HG03280 (cell line): ENCODE data around the gene CCBE1.
"Not testable (repeated sequence)": the region's sequence is repeated elsewhere in the genome, so short reads cannot be mapped to it uniquely, and the experiment has no call there.

Source experiments
- ATAC-seq: cut with Tn5 transposase; IDR thresholded peaks from one replicate; pipeline ENCODE4 v1.9.1; 2021; ENCODE audit warnings: mild to moderate bottlenecking, moderate library complexity; ENCODE audit not compliant: unreplicated experiment

CCBE1 gene

GRCh38 chr18:59658941-59659340 is 38.3 kb downstream of the CCBE1 start:
- ATAC-seq = no peak

- ATAC-seq = no peak
Measured at GRCh38 chr18:59657012-59657411, 40.2 kb downstream of the CCBE1 start.

GRCh38 chr18:59656373-59656887 is 40.8 kb downstream of the CCBE1 start:
- no peak for ATAC-seq

- no peak for ATAC-seq
Measured at GRCh38 chr18:59655676-59656075, 41.5 kb downstream of the CCBE1 start.

- ATAC-seq = no peak
Measured at GRCh38 chr18:59651071-59651470, 46.2 kb downstream of the CCBE1 start.

- no peak for ATAC-seq
Measured at GRCh38 chr18:59650266-59650820, 46.9 kb downstream of the CCBE1 start.

GRCh38 chr18:59649591-59649990 is 47.6 kb downstream of the CCBE1 start:
- ATAC-seq = no peak

GRCh38 chr18:59648469-59648868 is 48.8 kb downstream of the CCBE1 start:
- not testable (repeated sequence) for ATAC-seq

GRCh38 chr18:59646963-59647307 is 50.3 kb downstream of the CCBE1 start:
- ATAC-seq = no peak

GRCh38 chr18:59646228-59646962 is 50.8 kb downstream of the CCBE1 start:
- no peak for ATAC-seq

- no peak for ATAC-seq
Measured at GRCh38 chr18:59643740-59644139, 53.5 kb downstream of the CCBE1 start.

GRCh38 chr18:59640721-59641120 is 56.5 kb downstream of the CCBE1 start:
- no peak for ATAC-seq

- ATAC-seq = no peak
Measured at GRCh38 chr18:59639821-59640220, 57.4 kb downstream of the CCBE1 start.

- no peak for ATAC-seq
Measured at GRCh38 chr18:59639136-59639535, 58.1 kb downstream of the CCBE1 start.

GRCh38 chr18:59633961-59634485 is 63.2 kb downstream of the CCBE1 start:
- no peak for ATAC-seq

- no peak for ATAC-seq
Measured at GRCh38 chr18:59633317-59633716, 63.9 kb downstream of the CCBE1 start.

- no peak for ATAC-seq
Measured at GRCh38 chr18:59631583-59632181, 65.5 kb downstream of the CCBE1 start.

GRCh38 chr18:59629894-59630293 is 67.3 kb downstream of the CCBE1 start:
- ATAC-seq = no peak

- no peak for ATAC-seq
Measured at GRCh38 chr18:59628995-59629394, 68.2 kb downstream of the CCBE1 start.

- no peak for ATAC-seq
Measured at GRCh38 chr18:59627414-59627813, 69.8 kb downstream of the CCBE1 start.

- ATAC-seq = no peak
Measured at GRCh38 chr18:59624369-59624765, 72.9 kb downstream of the CCBE1 start.
